Sigmoid colon (tissue), 4 donors: Measurements from ENCODE around the gene MAPK6.

ENCODE experiments used
- POLR2A ChIP-seq, 2 donors: fragments of 450-650 bp; IDR thresholded peaks; one replicate each; pipeline ENCODE4 v1.6.1; 2016; ENCODE audit warnings: antibody characterized with exemption in 2 of 2, mild to moderate bottlenecking in 2 of 2, moderate library complexity in 2 of 2
- POLR2AphosphoS5 ChIP-seq, 4 donors: sonication (generic); formaldehyde crosslinking; IDR thresholded peaks; one replicate each; pipeline ENCODE4 v1.6.1; 2017; ENCODE audit warnings: antibody characterized with exemption in 4 of 4
- TF ChIP-seq, protein P1 (sequence below), 4 experiments: fragments of 450-650 bp in 3 of 4; fragments of 200-600 bp in 1 of 4; IDR thresholded peaks; one replicate each; pipeline ENCODE4 v1.5.1; 2016 to 2019; ENCODE audit warnings: antibody characterized with exemption in 4 of 4, mild to moderate bottlenecking in 3 of 4, moderate library complexity in 2 of 4

DNA sequence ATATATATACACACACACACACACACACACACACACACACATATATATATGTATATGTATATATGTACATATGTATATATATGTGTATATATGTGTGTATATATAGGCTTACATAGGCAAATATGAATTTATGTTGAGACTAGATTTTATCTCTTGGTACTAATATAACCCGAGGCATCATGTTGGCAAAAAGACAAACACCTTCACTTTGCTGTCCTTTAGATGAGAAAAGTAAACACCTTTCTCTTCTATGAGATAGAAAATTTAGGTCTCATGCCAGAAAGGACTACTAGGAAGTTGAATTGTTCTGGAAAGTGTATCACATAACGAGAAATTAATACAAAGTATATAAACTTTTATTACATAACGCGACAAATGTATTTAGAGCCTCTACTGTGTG is 27.9 kb upstream of the MAPK6 start:
- TF ChIP-seq, protein P1, sequence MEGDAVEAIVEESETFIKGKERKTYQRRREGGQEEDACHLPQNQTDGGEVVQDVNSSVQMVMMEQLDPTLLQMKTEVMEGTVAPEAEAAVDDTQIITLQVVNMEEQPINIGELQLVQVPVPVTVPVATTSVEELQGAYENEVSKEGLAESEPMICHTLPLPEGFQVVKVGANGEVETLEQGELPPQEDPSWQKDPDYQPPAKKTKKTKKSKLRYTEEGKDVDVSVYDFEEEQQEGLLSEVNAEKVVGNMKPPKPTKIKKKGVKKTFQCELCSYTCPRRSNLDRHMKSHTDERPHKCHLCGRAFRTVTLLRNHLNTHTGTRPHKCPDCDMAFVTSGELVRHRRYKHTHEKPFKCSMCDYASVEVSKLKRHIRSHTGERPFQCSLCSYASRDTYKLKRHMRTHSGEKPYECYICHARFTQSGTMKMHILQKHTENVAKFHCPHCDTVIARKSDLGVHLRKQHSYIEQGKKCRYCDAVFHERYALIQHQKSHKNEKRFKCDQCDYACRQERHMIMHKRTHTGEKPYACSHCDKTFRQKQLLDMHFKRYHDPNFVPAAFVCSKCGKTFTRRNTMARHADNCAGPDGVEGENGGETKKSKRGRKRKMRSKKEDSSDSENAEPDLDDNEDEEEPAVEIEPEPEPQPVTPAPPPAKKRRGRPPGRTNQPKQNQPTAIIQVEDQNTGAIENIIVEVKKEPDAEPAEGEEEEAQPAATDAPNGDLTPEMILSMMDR (IDR thresholded peaks at IDR 0.05), result no peak
- TF ChIP-seq POLR2AphosphoS5 (IDR thresholded peaks at IDR 0.05), result no peak
- TF ChIP-seq POLR2A (IDR thresholded peaks at IDR 0.05), result no peak
